Stimulated activated CD8-positive, alpha-beta memory T cell treated with anti-CD3 and anti-CD28 coated beads, Interleukin-15, amount 100 ng/mL, for 24 hours (primary cell): ENCODE results near the gene KDSR.

Source experiments
- DNase-seq: peaks from one replicate; pipeline ENCODE4 v3.0.0-alpha.2; 2020; ENCODE audit warnings: low read depth

KDSR gene, protein sequence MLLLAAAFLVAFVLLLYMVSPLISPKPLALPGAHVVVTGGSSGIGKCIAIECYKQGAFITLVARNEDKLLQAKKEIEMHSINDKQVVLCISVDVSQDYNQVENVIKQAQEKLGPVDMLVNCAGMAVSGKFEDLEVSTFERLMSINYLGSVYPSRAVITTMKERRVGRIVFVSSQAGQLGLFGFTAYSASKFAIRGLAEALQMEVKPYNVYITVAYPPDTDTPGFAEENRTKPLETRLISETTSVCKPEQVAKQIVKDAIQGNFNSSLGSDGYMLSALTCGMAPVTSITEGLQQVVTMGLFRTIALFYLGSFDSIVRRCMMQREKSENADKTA

DNA sequence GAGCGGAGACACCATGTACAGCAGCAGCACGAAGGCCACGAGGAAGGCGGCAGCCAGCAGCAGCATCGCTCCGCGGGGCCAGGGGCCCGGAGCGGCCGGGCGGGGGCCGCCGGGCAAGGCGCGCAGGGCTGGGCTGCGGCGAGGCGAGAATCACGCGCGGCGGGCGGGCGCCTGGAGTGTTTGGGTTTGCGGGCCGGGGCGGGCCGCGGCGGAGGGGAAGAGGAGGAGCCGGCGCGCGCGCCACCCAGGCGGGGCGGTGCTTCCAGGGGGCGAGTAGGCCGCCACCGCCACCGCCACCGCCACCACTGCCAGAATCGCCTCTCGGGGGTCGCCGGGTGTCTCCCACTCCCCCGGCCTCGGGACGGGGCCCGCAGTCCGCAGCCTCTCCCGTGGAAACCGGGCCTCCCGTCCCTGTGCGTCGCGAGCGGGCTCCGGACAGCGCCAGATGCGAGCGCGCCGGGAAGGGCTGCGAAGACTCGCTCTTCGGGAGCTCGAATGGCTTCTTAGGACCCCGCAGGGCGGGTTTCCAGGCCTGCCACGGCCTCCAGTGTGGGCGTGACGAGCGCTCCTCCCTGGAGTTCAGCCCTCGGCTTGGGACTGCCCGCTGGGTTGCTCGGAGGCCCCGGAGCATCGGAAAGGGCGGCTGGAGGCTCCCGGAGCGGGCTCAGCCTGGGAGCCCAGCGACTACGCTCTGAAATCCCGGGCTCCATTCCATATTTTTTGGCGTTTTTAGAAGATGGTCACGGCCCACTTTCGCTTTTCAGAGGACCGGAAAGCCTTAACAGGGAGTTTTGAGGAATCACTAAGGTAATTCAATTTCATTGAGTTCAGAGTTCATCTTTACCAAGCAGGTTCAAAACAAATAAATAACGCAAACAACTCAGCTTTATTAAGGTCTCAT, at the start of gene KDSR:
TSS of gene KDSR (minus strand) at position 154 of the 901 bp plus-strand sequence. CDS start at position 66, 88 bp downstream.
- peak; percentile 64 for DNase-seq

DNA sequence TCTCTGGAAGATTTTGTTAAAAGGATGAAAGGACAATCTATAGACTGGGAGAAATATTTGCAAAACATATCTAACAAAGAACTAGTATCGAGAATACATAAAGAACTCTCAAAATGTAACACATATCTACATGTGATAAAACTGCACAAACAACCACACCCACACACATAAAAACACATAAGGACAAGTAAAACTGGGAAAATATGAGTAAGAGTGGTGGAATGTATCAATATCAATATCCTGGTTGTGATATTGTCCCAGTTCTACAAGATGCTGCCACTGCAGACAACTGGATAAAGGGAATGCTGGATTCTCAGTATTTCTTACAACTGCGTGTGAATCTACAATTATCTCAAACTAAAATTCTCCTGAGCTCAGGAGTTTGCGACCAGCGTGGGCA, 45.9 kb upstream of the KDSR start:
- DNase-seq: no peak

DNA sequence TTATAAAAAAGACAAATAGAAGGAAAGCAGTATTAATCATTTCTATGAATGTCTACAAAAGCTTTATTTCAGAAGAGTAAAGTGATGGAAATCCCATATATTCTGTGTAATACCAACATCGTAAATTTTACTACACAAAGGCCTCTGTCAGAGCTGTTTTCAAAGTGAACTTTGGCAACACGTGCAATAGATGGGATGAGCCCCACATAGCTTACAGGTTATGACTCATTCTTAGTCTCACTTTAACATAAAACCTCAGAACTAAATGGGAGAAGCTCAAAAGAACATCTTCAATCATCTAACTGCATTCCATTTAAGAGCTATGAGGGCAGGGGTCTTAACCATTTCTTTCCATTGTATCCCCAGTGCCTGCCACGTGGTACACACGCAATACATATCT, 43.8 kb upstream of the KDSR start:
- DNase-seq: no peak

DNA sequence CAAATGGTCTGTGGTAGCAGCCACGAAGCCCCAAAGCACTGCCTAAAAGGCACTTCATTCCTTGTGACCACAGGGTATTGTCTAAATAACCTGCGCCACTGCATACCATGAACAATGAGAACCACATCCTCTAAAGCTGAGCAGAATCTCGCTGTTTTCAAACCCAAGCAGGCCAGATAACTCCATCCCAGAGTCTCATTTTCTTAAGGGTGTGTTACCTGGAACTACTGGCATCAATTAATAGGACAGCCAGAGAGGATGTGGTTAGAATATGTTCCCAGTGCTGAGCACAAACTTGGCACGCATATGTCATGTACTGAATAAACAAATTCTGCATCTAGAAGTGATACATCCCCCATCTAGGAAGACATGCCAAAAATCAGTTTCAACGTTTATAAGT, 42.3 kb upstream of the KDSR start:
- DNase-seq: no peak

DNA sequence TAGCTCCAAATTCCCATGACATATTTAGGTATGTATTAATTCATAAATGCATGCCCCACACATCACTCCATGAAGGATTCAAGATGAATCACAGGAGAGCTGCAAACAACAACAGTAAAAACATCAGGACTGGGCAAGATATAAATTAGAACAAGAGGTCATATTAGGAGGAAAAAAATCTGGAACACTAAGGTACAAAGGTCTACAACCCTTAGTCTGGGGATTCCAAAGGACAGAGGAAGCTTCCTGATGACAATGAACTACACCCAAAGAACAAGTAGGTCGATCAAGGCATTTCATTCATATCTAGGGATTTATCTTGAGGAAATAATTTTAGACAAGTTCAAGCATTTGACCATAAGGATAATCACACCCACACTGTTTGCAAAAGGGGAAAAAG, 40.7 kb upstream of the KDSR start:
- no peak for DNase-seq

DNA sequence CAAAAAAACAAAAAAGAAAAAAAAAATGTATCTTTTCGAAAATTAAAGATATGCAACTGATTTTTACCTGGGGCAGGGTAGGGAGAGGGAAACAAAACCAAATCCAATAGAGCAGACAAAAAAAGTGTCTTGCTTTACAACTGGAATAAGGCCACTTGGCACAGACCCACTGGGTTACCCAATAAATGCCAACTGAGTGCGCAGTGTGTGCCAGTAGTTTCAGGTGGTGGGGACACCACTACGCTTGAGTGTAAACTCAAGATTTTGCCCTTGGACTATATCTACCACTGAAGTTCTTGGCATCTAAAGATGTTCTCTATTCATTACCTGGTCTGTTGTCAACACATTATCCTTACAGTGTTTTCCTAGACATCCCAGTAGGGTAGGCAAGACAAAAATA, 39.0 kb upstream of the KDSR start:
- no peak for DNase-seq

DNA sequence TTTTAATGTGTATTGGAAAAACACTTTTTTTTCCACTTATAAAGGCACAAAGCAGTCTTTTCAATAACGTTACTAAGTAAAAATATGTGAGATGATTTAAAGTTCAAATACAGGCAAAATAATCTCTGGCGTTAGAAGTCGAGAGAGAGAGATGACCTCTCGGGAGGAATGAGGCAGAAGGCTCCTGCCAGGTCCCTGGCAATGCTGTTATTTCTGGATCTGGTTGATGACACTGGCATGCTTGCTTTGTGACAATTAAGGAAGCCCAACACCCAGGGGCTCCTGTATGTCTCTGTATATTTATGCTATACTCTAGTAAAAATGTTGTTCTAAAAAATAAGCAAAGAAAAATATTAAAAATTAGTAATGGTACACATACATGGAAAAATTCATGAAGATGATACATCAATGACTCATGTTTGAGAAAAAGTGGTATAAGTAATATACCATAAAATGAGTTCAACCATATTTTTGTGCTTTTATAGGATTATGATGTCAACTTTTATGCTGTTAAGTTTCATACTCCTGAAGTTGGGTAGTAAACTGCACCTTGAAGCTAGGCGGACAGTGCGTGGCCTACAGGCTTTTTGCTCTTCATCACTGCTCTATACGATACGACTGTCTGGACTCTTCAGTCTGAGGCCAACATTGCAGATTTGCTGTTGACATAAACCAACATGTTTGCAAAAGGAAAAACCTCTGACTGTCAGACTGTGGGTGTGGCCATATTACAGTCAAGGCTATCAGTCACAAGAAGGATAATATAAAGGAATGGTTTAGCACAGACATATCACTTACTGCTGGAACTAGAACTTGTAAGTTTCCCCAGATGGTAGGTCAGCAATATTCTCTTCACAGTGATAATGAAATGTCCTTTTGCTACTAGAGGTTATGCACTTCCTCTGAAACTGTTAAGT, 35.5 kb upstream of the KDSR start:
- DNase-seq: no peak

DNA sequence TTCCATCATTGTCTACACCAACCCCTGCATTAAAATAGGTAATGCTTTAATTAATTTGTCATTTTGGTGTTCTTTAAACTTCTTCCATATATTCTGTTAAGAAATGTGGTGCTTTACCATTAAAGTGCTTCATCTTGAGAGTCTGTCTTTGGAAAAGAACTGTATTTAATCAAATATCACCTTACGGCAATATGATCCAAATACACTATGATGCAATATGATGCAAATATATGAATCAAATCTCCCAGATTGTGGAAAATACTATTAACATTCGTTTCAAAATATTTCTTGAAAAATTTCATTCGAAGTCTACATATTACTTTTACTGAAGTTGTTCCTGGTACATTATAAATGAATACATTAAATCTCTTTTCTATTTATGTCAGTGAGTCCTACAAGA, 32.3 kb upstream of the KDSR start:
- DNase-seq: no peak

DNA sequence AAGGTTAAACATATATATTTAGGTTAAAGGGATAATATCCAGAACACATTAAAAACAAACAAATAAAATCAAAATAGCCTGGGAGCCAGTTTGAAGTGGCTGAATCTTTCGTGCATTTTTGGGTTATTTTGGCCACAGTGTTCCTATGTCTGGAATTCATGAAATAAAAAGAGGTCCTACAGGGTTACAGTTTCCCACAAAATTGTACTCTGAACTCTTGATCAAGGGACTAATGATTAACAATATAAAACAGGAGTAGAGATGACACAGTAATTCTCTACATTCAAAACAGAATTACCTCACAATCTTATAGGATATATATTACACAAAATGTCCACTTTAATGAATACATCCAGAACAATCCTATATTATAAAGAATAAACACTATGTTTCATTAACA, 30.3 kb upstream of the KDSR start:
- DNase-seq: no peak

DNA sequence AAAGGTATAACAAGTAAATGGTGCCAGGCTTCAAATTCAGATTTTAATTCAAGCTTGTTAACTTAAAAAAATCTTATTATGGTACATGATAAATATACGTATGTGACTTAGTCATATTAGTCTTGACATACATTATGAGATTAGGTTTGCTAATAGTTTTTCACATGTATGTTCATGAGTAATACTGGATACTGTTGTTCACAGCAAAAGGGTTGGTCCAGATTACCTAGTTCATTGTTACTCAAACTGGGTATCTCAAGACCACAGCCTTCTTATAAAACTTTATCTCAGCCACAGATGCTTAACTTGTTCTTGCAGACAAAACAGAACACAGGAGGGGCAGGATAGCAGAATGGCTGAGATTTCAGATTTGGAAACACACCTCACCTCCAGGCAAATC, 28.5 kb upstream of the KDSR start:
- no peak for DNase-seq

DNA sequence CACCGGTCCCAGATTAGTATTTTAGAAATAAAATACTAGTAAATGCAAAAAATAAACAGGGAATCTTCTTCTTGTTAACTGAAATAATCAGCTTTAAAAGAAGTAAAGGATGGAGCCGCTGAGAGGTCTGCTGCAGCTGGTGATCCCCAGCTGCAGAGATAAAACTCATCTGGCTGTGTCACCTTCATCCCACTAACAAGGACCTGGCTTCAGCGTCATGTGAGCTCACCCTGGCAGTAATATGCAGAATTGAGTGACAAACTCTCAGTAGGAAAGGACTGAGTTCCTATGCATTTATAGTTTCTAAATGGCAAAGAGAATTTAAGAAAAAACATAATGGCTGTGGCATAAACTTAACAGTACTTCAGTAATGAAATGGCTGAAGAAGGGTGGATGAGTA, 27.9 kb upstream of the KDSR start:
- no peak for DNase-seq

DNA sequence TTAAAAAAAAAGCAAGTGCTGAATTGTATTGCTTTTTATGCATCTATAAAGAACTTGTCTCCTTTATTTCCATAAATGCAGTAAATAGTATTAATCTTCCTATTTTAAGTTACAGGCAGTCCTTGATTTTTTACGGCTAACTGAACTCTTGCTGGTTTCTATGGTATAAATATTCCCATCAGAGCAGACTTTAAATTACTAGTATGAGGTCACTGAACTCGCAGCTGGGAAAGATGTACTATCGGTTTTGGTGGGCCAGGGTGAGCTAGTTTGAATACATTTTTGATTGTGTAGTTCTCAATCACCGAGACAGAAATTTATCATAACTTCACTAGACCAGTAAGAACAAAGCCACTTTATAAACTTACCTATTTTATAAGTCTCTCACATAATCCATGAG, 20.9 kb upstream of the KDSR start:
- no peak for DNase-seq

DNA sequence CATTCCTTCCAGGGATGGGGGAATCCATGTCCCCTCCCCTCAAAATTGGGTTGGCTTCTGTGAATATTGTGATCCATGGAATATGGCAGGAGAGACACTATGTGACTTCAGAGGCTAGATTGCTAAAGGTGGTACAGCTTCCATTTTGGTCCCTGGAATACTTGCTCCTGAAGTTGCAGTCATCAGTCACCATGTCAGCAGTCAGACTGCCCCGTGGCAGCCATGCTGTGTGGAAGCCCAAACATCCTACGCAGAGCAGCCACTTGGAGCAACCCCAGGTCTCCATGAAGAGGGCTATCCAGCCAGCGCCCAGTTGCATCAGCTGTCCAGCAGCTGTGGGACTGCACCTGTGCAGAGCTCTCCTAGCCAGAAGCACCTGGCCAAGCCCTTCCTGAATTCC, 15.8 kb upstream of the KDSR start:
- no peak for DNase-seq

DNA sequence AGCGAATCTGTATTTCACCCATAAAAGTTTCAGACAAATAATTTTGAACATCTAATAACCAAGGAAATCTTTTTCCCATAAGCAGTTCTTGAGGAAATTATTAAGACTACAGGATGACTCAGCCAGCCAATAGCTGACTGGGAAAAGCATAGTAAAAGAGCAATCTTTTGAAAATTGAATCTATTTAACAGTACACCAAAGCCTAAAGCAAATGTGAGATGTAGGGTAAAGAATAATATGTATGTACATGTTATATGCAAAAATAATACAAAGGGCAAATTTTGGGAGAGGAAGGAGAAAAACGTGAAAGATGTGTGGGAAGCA, 12.6 kb upstream of the KDSR start:
- DNase-seq: no peak

DNA sequence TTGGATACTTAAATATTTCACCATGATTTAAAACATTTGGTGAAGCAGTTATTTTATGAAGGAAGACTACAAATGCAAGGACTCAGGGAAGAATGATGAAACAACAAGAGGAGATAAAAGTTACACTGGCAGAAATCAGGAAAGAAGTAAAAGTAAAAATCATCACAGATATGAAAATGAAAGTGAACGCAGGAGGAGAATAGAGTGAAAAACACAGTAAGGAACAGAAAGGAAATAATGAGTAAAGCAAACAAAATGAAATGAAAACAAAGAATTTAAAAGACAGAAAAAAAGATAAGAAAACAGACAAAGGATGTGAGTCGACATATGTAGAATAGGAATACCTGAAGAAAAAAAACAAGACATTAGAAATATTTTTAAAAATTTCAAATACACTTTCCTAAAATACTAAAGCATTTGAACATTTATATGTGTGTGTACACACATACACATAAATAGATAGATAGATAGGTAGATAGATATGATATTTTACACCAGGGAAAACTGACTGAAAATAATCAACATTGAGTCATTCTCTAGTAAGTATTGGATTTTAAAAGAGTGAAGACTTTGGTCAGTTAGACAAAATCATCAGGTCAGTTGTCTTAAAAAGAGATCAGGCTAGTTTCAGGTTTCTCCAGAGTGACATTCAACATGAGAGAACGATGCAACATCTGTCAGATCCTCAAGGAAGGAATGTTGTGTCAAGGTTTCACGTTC, 12.1 kb upstream of the KDSR start:
- DNase-seq: no peak

DNA sequence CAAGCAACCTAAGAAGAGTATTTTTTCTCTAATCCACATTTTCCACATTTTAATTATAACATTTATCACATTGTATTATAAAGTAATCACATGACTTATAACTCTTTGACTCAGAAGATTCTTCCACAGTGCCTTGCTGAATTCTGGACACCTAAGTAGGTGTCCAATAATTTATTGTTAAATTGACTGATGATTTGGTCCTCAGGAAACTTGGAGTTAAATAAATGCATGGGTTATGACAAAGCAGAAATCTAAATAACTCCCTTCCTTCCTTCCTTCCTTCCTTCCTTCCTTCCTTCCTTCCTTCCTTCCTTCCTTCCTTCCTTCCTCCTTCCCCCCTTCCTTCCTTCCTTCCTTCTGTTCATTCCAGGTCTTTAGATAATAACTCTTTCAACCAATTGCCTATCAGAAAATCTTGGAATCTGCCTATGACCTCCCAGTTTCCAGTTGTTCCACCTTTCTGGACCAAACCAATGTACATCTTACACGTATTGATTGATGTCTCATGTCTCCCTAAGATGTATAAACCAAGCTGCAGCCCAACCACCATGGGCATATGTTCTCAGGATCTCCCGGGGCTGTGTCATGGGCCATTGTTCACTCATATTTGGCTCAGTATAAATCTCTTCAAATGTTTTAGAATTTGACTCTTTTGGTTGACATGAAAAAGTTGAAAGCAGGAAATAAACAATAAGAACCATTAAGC, 10.4 kb upstream of the KDSR start:
- no peak for DNase-seq

DNA sequence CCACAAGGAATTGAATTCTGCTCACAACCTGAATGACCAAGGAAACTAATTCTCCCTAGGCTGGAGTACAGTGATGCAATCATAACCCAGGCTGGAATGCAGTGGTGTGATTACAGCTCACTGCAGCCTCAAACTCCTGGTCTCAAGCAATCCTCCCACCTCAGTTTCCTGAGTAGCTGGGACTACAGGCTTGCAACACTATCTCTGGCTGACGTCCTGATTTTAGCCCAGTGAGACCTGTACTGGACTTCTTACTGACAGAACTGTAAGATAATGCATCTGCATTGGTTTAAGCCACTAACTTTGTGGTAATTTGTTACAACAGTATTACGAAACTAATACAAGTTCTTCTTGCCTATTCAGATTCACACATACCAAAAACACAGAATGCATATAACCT, 9.5 kb upstream of the KDSR start:
- no peak for DNase-seq

DNA sequence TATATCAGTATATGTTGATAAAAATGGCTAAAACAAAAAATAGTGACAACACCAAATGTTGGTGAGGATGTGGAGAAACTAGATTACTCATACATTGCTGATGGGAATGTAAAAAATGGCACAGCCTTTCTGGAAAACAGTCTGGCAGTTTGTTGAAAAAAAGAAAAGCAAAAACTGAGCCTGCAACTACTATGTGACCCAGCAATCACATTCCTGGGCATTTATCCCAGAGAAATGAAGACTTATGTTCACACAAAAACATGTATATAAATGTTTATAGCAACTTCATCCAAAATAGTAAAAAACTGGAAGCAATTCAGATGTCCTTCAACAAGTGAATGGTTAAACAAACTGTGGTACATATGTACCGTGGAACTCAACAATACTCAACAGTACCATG, 7.5 kb upstream of the KDSR start:
- DNase-seq: no peak

DNA sequence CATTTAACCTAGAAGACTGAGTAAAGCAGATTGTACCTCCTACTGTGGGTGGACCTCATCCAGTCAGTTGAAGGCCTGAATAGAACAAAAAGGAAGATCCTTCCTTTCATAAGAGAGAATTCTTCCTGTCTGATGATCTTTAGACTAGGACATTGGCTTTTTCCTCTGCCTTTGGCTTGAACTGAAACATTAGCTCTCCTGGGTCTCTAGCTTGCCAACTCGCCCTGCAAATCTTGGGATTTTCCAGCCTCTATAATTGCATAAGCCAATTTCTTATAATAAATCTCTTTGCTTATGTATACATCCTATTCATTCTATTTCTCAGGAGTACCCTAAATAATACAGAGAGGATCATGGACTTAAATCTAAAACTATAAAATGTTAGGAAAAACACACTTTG, 6.2 kb upstream of the KDSR start:
- DNase-seq: no peak

DNA sequence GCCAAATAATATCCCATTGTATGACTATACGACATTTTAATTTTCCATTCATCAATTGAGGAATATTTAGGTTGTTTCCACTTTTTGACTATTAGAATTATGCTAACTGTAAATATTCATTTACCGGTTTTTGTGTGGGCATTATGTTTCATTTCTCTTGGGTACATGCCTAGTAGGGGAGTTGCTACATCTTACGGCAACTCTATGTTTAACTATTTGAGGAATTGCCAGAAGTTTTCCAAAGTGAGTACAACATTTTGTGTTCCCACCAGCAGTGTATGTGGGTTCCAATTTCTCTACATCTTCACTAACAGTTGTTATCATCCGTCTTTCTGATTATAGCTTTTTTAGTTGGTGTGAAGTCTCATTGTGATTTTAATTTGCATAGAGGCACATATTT, 1.6 kb upstream of the KDSR start:
- DNase-seq: no peak
